Keratinocyte (primary cell): ENCODE data around the gene NLRC3.

Source experiments
- CTCF ChIP-seq, 3 experiments: IDR thresholded peaks in 1 of 3; conservative IDR thresholded peaks in 1 of 3; optimal IDR thresholded peaks in 1 of 3; 2 replicates in 2 of 3; 3 replicates in 1 of 3; pipeline versions ENCODE3 to v1.5.1; 2011; ENCODE audit warnings: low read length in 3 of 3, mild to moderate bottlenecking in 3 of 3, moderate library complexity in 2 of 3, control low read depth in 1 of 3, inconsistent platforms in 1 of 3; ENCODE audit not compliant: insufficient read depth in 2 of 3; ENCODE audit errors: extremely low read depth in 1 of 3
- EZH2 ChIP-seq: IDR thresholded peaks from one replicate; pipeline ENCODE4 v1.6.1; 2012; ENCODE audit warnings: inconsistent platforms, mild to moderate bottlenecking, low read length, moderate library complexity

GRCh38 chr16:3599121-3599520 is 21.9 kb upstream of the NLRC3 start:
- no peak for TF ChIP-seq CTCF (optimal IDR thresholded peaks at IDR 0.05 in 1 of 3, IDR thresholded peaks at IDR 0.05 in 1 of 3, conservative IDR thresholded peaks at IDR 0.05 in 1 of 3; ENCODE audit: extremely low read depth in 1 of 3, insufficient read depth in 2 of 3, low read length in 3 of 3)
- no peak for TF ChIP-seq EZH2
